GM12878 (cell line): Measurements from ENCODE around the gene NDST3. TPM values are rescaled to one million over a fixed set of nuclear protein-coding genes. Genes with fewer than 3 reads are reported as not detected.

ENCODE experiments used
- ATAC-seq: fragments of 200-7000 bp; cut with Tn5 transposase; 3 replicates; pipeline ENCODE4 v1.9.1; 2020; ENCODE audit warnings: mild to moderate bottlenecking, moderate library complexity
- BruUV-seq: library from RNA; stranded (reverse); fragments of 400-500 nt; replicated peaks from 2 replicates; lab custom pipeline; 2021; lab: Mats Ljungman, UMichigan
- CTCF ChIA-PET: fragments of 300-600 bp; sonication (Branson Sonifier 250); formaldehyde crosslinking; extraction: SDS; loops from one replicate; lab custom pipeline; 2021; ENCODE audit warnings: inconsistent platforms; lab: Yijun Ruan, JAX
- POLR2A ChIA-PET: fragments of 350-600 bp; formaldehyde crosslinking; extraction: SDS; loops from one replicate; lab custom pipeline; 2021; ENCODE audit warnings: inconsistent platforms; lab: Charles Lee
- RAD21 ChIA-PET: fragments of 300-600 bp; sonication (Branson Sonifier 250); formaldehyde crosslinking; loops from one replicate; lab custom pipeline; 2023; ENCODE audit warnings: antibody characterized with exemption; ENCODE audit not compliant: unreplicated experiment; lab: Charles Lee
- SMC1A ChIA-PET: fragments of 300-600 bp; sonication (Branson Sonifier 250); formaldehyde crosslinking; loops from one replicate; lab custom pipeline; 2023; ENCODE audit not compliant: unreplicated experiment, uncharacterized antibody; lab: Charles Lee
- DNase-seq: peaks from one replicate; pipeline ENCODE4 v3.0.0-alpha.2; 2011; ENCODE audit warnings: low read depth, low spot score
- FAIRE-seq: peaks from 3 replicates; lab custom pipeline; 2011; peaks lifted over from hg19 to GRCh38; lab: Jason Lieb, UNC
- H2AFZ ChIP-seq: 2 replicates; pipeline ENCODE4 v1.6.0; 2011; ENCODE audit warnings: low read depth, low read length, control low read depth; ENCODE audit not compliant: control insufficient read depth
- H3K27ac ChIP-seq: 2 replicates; pipeline ENCODE4 v1.5.1; 2011; ENCODE audit warnings: control low read depth; ENCODE audit not compliant: control insufficient read depth, insufficient read depth
- H3K27me3 ChIP-seq, 2 experiments: replicated peaks in 1 of 2; 2 replicates each; pipeline versions ENCODE4 v1.6.0 to v1.6.1; 2011; ENCODE audit warnings: low read length in 1 of 2; ENCODE audit not compliant: control insufficient read depth in 2 of 2, insufficient read depth in 2 of 2
- H3K36me3 ChIP-seq, 2 experiments: 2 replicates each; pipeline ENCODE4 v1.5.1; 2011; ENCODE audit warnings: low read length in 1 of 2; ENCODE audit not compliant: control insufficient read depth in 2 of 2, insufficient read depth in 2 of 2
- H3K4me1 ChIP-seq: 2 replicates; pipeline ENCODE4 v1.6.1; 2011; ENCODE audit warnings: mild to moderate bottlenecking, low read length, moderate library complexity, mixed read lengths; ENCODE audit not compliant: control insufficient read depth, insufficient read depth
- H3K4me2 ChIP-seq: 2 replicates; pipeline ENCODE4 v1.6.0; 2011; ENCODE audit warnings: control low read depth; ENCODE audit not compliant: control insufficient read depth, insufficient read depth
- H3K4me3 ChIP-seq: fragments of 200-600 bp; sonication (generic); 2 replicates; pipeline ENCODE4 v1.5.1; 2016
- H3K79me2 ChIP-seq: 2 replicates; pipeline ENCODE4 v1.6.0; 2011; ENCODE audit warnings: low read length; ENCODE audit not compliant: control insufficient read depth, insufficient read depth
- H3K9ac ChIP-seq: 2 replicates; pipeline ENCODE4 v1.8.0; 2011; ENCODE audit warnings: low read length, control low read depth, mixed read lengths; ENCODE audit not compliant: control insufficient read depth, insufficient read depth
- H3K9me3 ChIP-seq: replicated peaks from 3 replicates; pipeline ENCODE4 v1.5.1; 2011; ENCODE audit warnings: mild to moderate bottlenecking, low read length; ENCODE audit not compliant: control insufficient read depth, insufficient read depth
- H4K20me1 ChIP-seq: 2 replicates; pipeline ENCODE4 v1.6.0; 2011; ENCODE audit not compliant: control insufficient read depth, insufficient read depth
- BACH1 ChIP-seq: fragments of 450-650 bp; IDR thresholded peaks from 2 replicates; pipeline ENCODE4 v1.6.1; 2017; ENCODE audit warnings: mild to moderate bottlenecking, borderline replicate concordance
- BCLAF1 ChIP-seq: fragments of 450-650 bp; IDR thresholded peaks from 2 replicates; pipeline ENCODE4 v1.6.1; 2017; ENCODE audit warnings: antibody characterized with exemption, mild to moderate bottlenecking, moderate library complexity
- CBFB ChIP-seq: IDR thresholded peaks from 2 replicates; pipeline ENCODE4 v1.6.1; 2016; ENCODE audit warnings: antibody characterized with exemption, low read depth
- CHD2 ChIP-seq: IDR thresholded peaks from 2 replicates; pipeline ENCODE4 v1.6.1; 2011; ENCODE audit warnings: low read depth, low read length, improper control_type of control experiment, borderline replicate concordance
- FOXM1 ChIP-seq: IDR thresholded peaks from 2 replicates; pipeline ENCODE4 v1.6.1; 2012; ENCODE audit warnings: low read depth, mild to moderate bottlenecking, inconsistent platforms, low read length, moderate library complexity
- IKZF1 ChIP-seq: fragments of 450-650 bp; conservative IDR thresholded peaks from 2 replicates; pipeline ENCODE4 v1.6.1; 2017; ENCODE audit warnings: antibody characterized with exemption, mild to moderate bottlenecking
- IRF4 ChIP-seq: IDR thresholded peaks from 2 replicates; pipeline ENCODE4 v1.6.1; 2011; ENCODE audit warnings: low read depth, low read length
- JUND ChIP-seq: IDR thresholded peaks from 2 replicates; pipeline ENCODE4 v1.6.1; 2012; ENCODE audit warnings: low read depth, mild to moderate bottlenecking, low read length, improper control_type of control experiment, moderate library complexity
- MTA2 ChIP-seq: fragments of 450-650 bp; IDR thresholded peaks from 2 replicates; pipeline ENCODE4 v1.6.1; 2016; ENCODE audit warnings: low read depth, mild to moderate bottlenecking, moderate library complexity
- NBN ChIP-seq: fragments of 450-650 bp; IDR thresholded peaks from 2 replicates; pipeline ENCODE4 v1.6.1; 2016
- PAX5 ChIP-seq: IDR thresholded peaks from 2 replicates; pipeline ENCODE4 v1.6.1; 2011; ENCODE audit warnings: low read depth, low read length, borderline replicate concordance
- POLR2AphosphoS5 ChIP-seq: IDR thresholded peaks from 2 replicates; pipeline ENCODE4 v1.6.1; 2011; ENCODE audit warnings: mild to moderate bottlenecking, low read length, inconsistent platforms
- ZBED1 ChIP-seq: IDR thresholded peaks from 2 replicates; pipeline ENCODE4 v1.6.1; 2016; ENCODE audit warnings: borderline replicate concordance
- ZNF384 ChIP-seq: IDR thresholded peaks from 2 replicates; pipeline ENCODE4 v1.6.1; 2012; ENCODE audit warnings: low read depth, mild to moderate bottlenecking, low read length, improper control_type of control experiment, borderline replicate concordance
- ZNF622 ChIP-seq: fragments of 450-650 bp; IDR thresholded peaks from 2 replicates; pipeline ENCODE4 v1.6.1; 2017; ENCODE audit warnings: mild to moderate bottlenecking, inconsistent platforms
- WGBS: methylation state at CpG from one replicate; pipeline ENCODE4 v1.1.6; 2016; ENCODE audit warnings: low lambda C conversion rate; ENCODE audit not compliant: insufficient replicate concordance, insufficient coverage; ENCODE audit errors: missing lambda C conversion rate; 5-methylcytosine and 5-hydroxymethylcytosine counted together
- in situ Hi-C: fragments of 300-500 bp; cut with MboI; formaldehyde crosslinking; loops from 9 replicates; pipeline ENCODE4 v1.14.3; 2018; ENCODE audit warnings: mixed read lengths
- intact Hi-C: fragments of 100-400 bp; cut with micrococcal nuclease; formaldehyde crosslinking; loops from one replicate; pipeline ENCODE4 v1.14.2; 2022; ENCODE audit not compliant: unreplicated experiment
- polyA plus RNA-seq, 11 experiments: library from polyadenylated mRNA; depleted of rRNA in 4 of 11; unstranded in 6 of 11; stranded (reverse) in 5 of 11; fragments of >200 nt; fragmentation: Nextera tagmentation in 4 of 11; fragmentation: Illumina TruSeq in 1 of 11; extraction: Ambion mirVana in 4 of 11; extraction: Trizol in 1 of 11; gene quantifications; 1 replicate in 1 of 11; 2 replicates in 10 of 11; pipeline versions ENCODE4 v1.2.1 to v1.2.3, GENCODE V29; 2011 to 2016; ENCODE audit warnings: inconsistent platforms in 2 of 11, missing spikeins in 2 of 11, low read depth in 1 of 11
- total RNA-seq, 4 experiments: library from RNA; depleted of rRNA in 3 of 4; stranded (reverse); fragments of >200 nt in 3 of 4; fragmentation: Illumina TruSeq in 1 of 4; extraction: Trizol in 1 of 4; gene quantifications; 2 replicates each; pipeline versions ENCODE4 v1.2.1 to v1.2.3, GENCODE V29; 2013 to 2021

The NDST3 gene
- total and polyA plus RNA-seq, 10 of the 15 experiments (the other 5 are each of a cell fraction or from before 2014, with no cell fraction given) = 0.03 TPM; not detected in 8

- in situ Hi-C loops = no loop called here
- RAD21 ChIA-PET = no interaction called here
Observed at GRCh38 chr4:118120120-118120760, 86.0 kb downstream of the NDST3 start.

DNA sequence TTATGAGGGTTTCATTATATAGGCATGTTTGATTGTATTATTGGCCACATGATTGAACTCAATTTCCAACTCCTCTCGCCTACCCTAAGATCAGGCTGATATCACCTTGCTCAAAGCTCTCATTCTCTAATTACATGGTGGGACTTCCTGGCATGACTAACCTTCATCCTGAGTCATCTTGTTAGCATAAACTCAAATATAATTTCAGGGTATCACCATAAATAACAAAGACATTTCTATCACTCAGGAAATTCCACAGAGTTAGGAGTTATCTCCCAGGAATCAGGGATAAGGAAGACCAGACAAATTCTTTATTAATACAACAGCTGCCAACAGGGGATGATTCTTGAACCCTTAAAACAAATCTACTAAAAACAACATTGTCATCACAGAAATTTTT lies 90.7 kb downstream of the NDST3 start:
- no TSS peak for BruUV-seq
- H3K27ac ChIP-seq = no peak overlapping the region
- 0% methylated on average over 1 of the region's 1 CpG for WGBS
- TF ChIP-seq NBN (no peak), IKZF1 (no peak), FOXM1 (no peak), JUND (no peak), ZNF384 (no peak), BCLAF1 (no peak), CHD2 (no peak), ZNF622 (no peak), CBFB (no peak), IRF4 (no peak), POLR2AphosphoS5 (no peak), BACH1 (no peak), MTA2 (no peak)

More at GRCh38 chr4:118120120-118120760, 86.0 kb downstream of the NDST3 start:
- ATAC-seq (no peak), DNase-seq (no peak), FAIRE-seq (no peak)
- ChIA-PET CTCF (no interaction called here), POLR2A (no interaction called here), SMC1A (no interaction called here)
- Histone ChIP-seq H3K4me1 (no peaks in the 10 kb centered on the region), H3K27ac (no peak overlapping the region), H3K4me3 (no peak overlapping the region), H3K4me2 (no peak overlapping the region), H3K36me3 (no peaks in the 10 kb centered on the region), H3K9me3 (no peaks in the 10 kb centered on the region), H3K79me2 (no peaks in the 10 kb centered on the region), H4K20me1 (no peaks in the 10 kb centered on the region), H3K9ac (no peak overlapping the region), H3K27me3 (no peaks in the 10 kb centered on the region; a peak in 1 of 4 replicates), H2AFZ (no peak overlapping the region)
- 7% methylated on average over 5 of the region's 5 CpGs for WGBS
- no peak for TF ChIP-seq ZBED1
- no peak for TF ChIP-seq PAX5
- no TSS peak for BruUV-seq
- intact Hi-C loops = no loop called here

More for the DNA sequence above, 90.7 kb downstream of the NDST3 start:
- DNase-seq (no peak), FAIRE-seq (no peak), ATAC-seq (no peak)
- Histone ChIP-seq H3K27me3 (no peaks in the 10 kb centered on the region; a peak in 1 of 4 replicates), H3K9me3 (no peaks in the 10 kb centered on the region), H3K36me3 (no peaks in the 10 kb centered on the region), H2AFZ (no peak overlapping the region), H3K79me2 (no peaks in the 10 kb centered on the region), H3K9ac (no peak overlapping the region), H3K4me2 (no peak overlapping the region), H3K4me3 (no peak overlapping the region), H3K4me1 (no peaks in the 10 kb centered on the region), H4K20me1 (no peaks in the 10 kb centered on the region)
- in situ Hi-C loops = no loop called here
- intact Hi-C loops = no loop called here
- SMC1A ChIA-PET = no interaction called here
- POLR2A ChIA-PET = no interaction called here
- CTCF ChIA-PET = no interaction called here
- RAD21 ChIA-PET = no interaction called here
